H1 (cell line): ENCODE data around the gene C2CD4A. TPM values are rescaled to one million over a fixed set of nuclear protein-coding genes. Genes with fewer than 3 reads are reported as not detected.

ENCODE experiments used
- CTCF ChIA-PET: fragments of 300-600 bp; sonication (Branson Sonifier 250); formaldehyde crosslinking; loops from one replicate; lab custom pipeline; 2021; ENCODE audit not compliant: partially characterized antibody; lab: Charles Lee
- POLR2A ChIA-PET: fragments of 300-600 bp; sonication (Branson Sonifier 250); formaldehyde crosslinking; loops from one replicate; lab custom pipeline; 2021; ENCODE audit warnings: inconsistent platforms; ENCODE audit not compliant: partially characterized antibody; lab: Charles Lee
- DNase-seq, 2 experiments: peaks; one replicate each; pipeline versions ENCODE4 v3.0.0 to v3.0.0-alpha.2; 2010 to 2022; ENCODE audit warnings: low spot score in 2 of 2, low read depth in 1 of 2, mixed read lengths in 1 of 2
- FAIRE-seq: peaks from 2 replicates; lab custom pipeline; 2011; peaks lifted over from hg19 to GRCh38; lab: Jason Lieb, UNC
- H2AFZ ChIP-seq: 2 replicates; pipeline ENCODE4 v1.8.1; 2012; ENCODE audit warnings: low read length, inconsistent platforms
- H2AK5ac ChIP-seq: 2 replicates; pipeline ENCODE4 v1.6.1; 2013; ENCODE audit warnings: low read depth, low read length
- H2BK120ac ChIP-seq: replicated peaks from 2 replicates; pipeline ENCODE3; 2013; ENCODE audit warnings: low read depth, low read length, inconsistent platforms
- H2BK12ac ChIP-seq: 2 replicates; pipeline ENCODE4 v1.6.1; 2013; ENCODE audit warnings: low read depth, low read length
- H2BK15ac ChIP-seq: 2 replicates; pipeline ENCODE4 v1.6.1; 2013; ENCODE audit warnings: low read length
- H2BK20ac ChIP-seq: 2 replicates; pipeline ENCODE4 v1.6.1; 2013; ENCODE audit warnings: low read length
- H2BK5ac ChIP-seq: 2 replicates; pipeline ENCODE4 v1.6.1; 2013; ENCODE audit warnings: low read depth, low read length
- H3K14ac ChIP-seq: 2 replicates; pipeline ENCODE4 v1.6.1; 2013; ENCODE audit warnings: inconsistent platforms; ENCODE audit not compliant: insufficient read length
- H3K18ac ChIP-seq: 2 replicates; pipeline ENCODE4 v1.6.1; 2013; ENCODE audit warnings: low read length; ENCODE audit errors: extremely low read depth
- H3K23ac ChIP-seq: 2 replicates; pipeline ENCODE4 v1.6.1; 2013; ENCODE audit warnings: inconsistent platforms; ENCODE audit not compliant: insufficient read length
- H3K23me2 ChIP-seq: 2 replicates; pipeline ENCODE4 v1.6.1; 2013; ENCODE audit warnings: low read depth, low read length
- H3K27ac ChIP-seq: 2 replicates; pipeline ENCODE4 v1.6.1; 2011; ENCODE audit warnings: low read depth, low read length, inconsistent platforms
- H3K27me3 ChIP-seq, 4 experiments: replicated peaks in 1 of 4; 1 replicate in 1 of 4; 2 replicates in 3 of 4; pipeline versions ENCODE4 v1.6.1 to v1.8.1; 2011 to 2013; ENCODE audit warnings: low read length in 3 of 4, mild to moderate bottlenecking in 3 of 4, inconsistent platforms in 2 of 4, mixed read lengths in 2 of 4, moderate library complexity in 1 of 4; ENCODE audit not compliant: control insufficient read depth in 3 of 4, insufficient read depth in 3 of 4; ENCODE audit errors: extremely low read depth in 1 of 4
- H3K36me3 ChIP-seq, 4 experiments: 2 replicates each; pipeline versions ENCODE4 v1.6.1 to v1.8.1; 2011 to 2013; ENCODE audit warnings: mild to moderate bottlenecking in 4 of 4, low read length in 3 of 4, moderate library complexity in 2 of 4, control low read depth in 1 of 4, inconsistent platforms in 1 of 4; ENCODE audit not compliant: insufficient read depth in 4 of 4, control insufficient read depth in 2 of 4
- H3K4ac ChIP-seq: replicated peaks from 2 replicates; pipeline ENCODE3; 2013; ENCODE audit warnings: low read length, low read depth, mixed read lengths, inconsistent platforms; ENCODE audit not compliant: insufficient read length
- H3K4me1 ChIP-seq, 4 experiments: replicated peaks in 1 of 4; 1 replicate in 1 of 4; 2 replicates in 3 of 4; pipeline versions ENCODE4 v1.6.1 to v1.8.1; 2011 to 2013; ENCODE audit warnings: low read length in 3 of 4, inconsistent platforms in 2 of 4, mixed read lengths in 1 of 4; ENCODE audit not compliant: insufficient read depth in 4 of 4, control insufficient read depth in 3 of 4
- H3K4me2 ChIP-seq, 2 experiments: 2 replicates each; pipeline versions ENCODE4 v1.6.1 to v1.8.1; 2011 to 2013; ENCODE audit warnings: low read depth in 2 of 2, low read length in 2 of 2, control low read depth in 1 of 2, inconsistent platforms in 1 of 2, mild to moderate bottlenecking in 1 of 2; ENCODE audit not compliant: insufficient read depth in 1 of 2
- H3K4me3 ChIP-seq, 4 experiments: fragments of 200-600, 300-600 bp in 1 of 4; sonication (generic), shearing (Covaris generic), sonication (Bioruptor Twin) in 1 of 4; 2 replicates each; pipeline versions ENCODE4 v1.5.1 to v1.8.1; 2011 to 2016; ENCODE audit warnings: low read length in 4 of 4, low read depth in 3 of 4, control low read depth in 2 of 4, inconsistent platforms in 2 of 4, mild to moderate bottlenecking in 2 of 4, mixed read lengths in 1 of 4, moderate library complexity in 1 of 4; ENCODE audit not compliant: insufficient read depth in 2 of 4; ENCODE audit errors: extremely low read depth in 1 of 4
- H3K56ac ChIP-seq: replicated peaks from 2 replicates; pipeline ENCODE3; 2013; ENCODE audit warnings: low read depth, mild to moderate bottlenecking, mixed read lengths, low read length, inconsistent platforms; ENCODE audit not compliant: insufficient read length
- H3K79me1 ChIP-seq: 2 replicates; pipeline ENCODE4 v1.6.1; 2013; ENCODE audit warnings: low read depth, low read length, control low read depth
- H3K79me2 ChIP-seq, 2 experiments: 2 replicates each; pipeline versions ENCODE4 v1.6.1 to v1.8.1; 2012 to 2013; ENCODE audit warnings: low read length in 2 of 2, mild to moderate bottlenecking in 2 of 2, inconsistent platforms in 1 of 2; ENCODE audit not compliant: insufficient read depth in 2 of 2, control insufficient read depth in 1 of 2
- H3K9ac ChIP-seq, 4 experiments: replicated peaks in 1 of 4; 1 replicate in 1 of 4; 2 replicates in 3 of 4; pipeline versions ENCODE4 v1.6.1 to v1.8.1; 2011 to 2013; ENCODE audit warnings: low read depth in 3 of 4, low read length in 3 of 4, control low read depth in 2 of 4, mild to moderate bottlenecking in 2 of 4, moderate library complexity in 2 of 4, inconsistent platforms in 1 of 4; ENCODE audit errors: extremely low read depth in 1 of 4
- H3K9me3 ChIP-seq, 2 experiments: 2 replicates each; pipeline versions ENCODE4 v1.6.1 to v1.8.1; 2012 to 2013; ENCODE audit warnings: mild to moderate bottlenecking in 2 of 2, moderate library complexity in 2 of 2, control low read depth in 1 of 2, inconsistent platforms in 1 of 2, low read depth in 1 of 2, low read length in 1 of 2, mixed read lengths in 1 of 2; ENCODE audit not compliant: insufficient read depth in 2 of 2
- H4K20me1 ChIP-seq, 2 experiments: replicated peaks in 1 of 2; 2 replicates each; pipeline versions ENCODE3 to v1.8.1; 2011 to 2013; ENCODE audit warnings: inconsistent platforms in 2 of 2, low read length in 2 of 2, mild to moderate bottlenecking in 1 of 2; ENCODE audit not compliant: insufficient read depth in 2 of 2, control insufficient read depth in 1 of 2
- H4K5ac ChIP-seq: 2 replicates; pipeline ENCODE4 v1.6.1; 2013; ENCODE audit warnings: low read length, low read depth, mixed read lengths, inconsistent platforms; ENCODE audit not compliant: insufficient read length
- H4K8ac ChIP-seq: 2 replicates; pipeline ENCODE4 v1.8.0; 2013; ENCODE audit warnings: mild to moderate bottlenecking, moderate library complexity, low read length, inconsistent platforms; ENCODE audit not compliant: insufficient read depth; ENCODE audit errors: extremely low read depth
- H4K91ac ChIP-seq: replicated peaks from 2 replicates; pipeline ENCODE3; 2013; ENCODE audit warnings: low read length, mixed read lengths, inconsistent platforms; ENCODE audit not compliant: insufficient read length
- BCL11A ChIP-seq, 2 experiments: IDR thresholded peaks; one replicate each; pipeline ENCODE4 v1.6.1; 2011; ENCODE audit warnings: low read depth in 2 of 2, low read length in 2 of 2, mild to moderate bottlenecking in 2 of 2
- CBX8 ChIP-seq: fragments of 300-800, 300-1000 bp; sonication (generic); IDR thresholded peaks from 2 replicates; pipeline ENCODE4 v1.7.1; 2016; ENCODE audit warnings: low read depth, low read length, borderline replicate concordance
- HDAC2 ChIP-seq, 2 experiments: fragments of 300-600 bp in 1 of 2; sonication (generic) in 1 of 2; IDR thresholded peaks; 2 replicates each; pipeline ENCODE4 v1.6.1; 2011 to 2012; ENCODE audit warnings: low read depth in 2 of 2, low read length in 2 of 2, mild to moderate bottlenecking in 2 of 2, moderate library complexity in 2 of 2, borderline replicate concordance in 1 of 2, inconsistent platforms in 1 of 2
- KDM5A ChIP-seq: fragments of 200-600 bp; IDR thresholded peaks from 2 replicates; pipeline ENCODE4 v1.7.1; 2012; ENCODE audit warnings: mild to moderate bottlenecking, low read length, inconsistent platforms, mixed read lengths
- PHF8 ChIP-seq: fragments of 200-600 bp; sonication (generic); conservative IDR thresholded peaks from 2 replicates; pipeline ENCODE4 v1.7.1; 2012; ENCODE audit warnings: low read depth, mild to moderate bottlenecking, inconsistent platforms, low read length, moderate library complexity
- POU5F1 ChIP-seq: IDR thresholded peaks from 2 replicates; pipeline ENCODE4 v1.6.1; 2011; ENCODE audit warnings: low read depth, mild to moderate bottlenecking, low read length, moderate library complexity
- TBP ChIP-seq: IDR thresholded peaks from 2 replicates; pipeline ENCODE4 v1.6.1; 2011; ENCODE audit warnings: low read depth, low read length, improper control_type of control experiment
- WGBS, 2 experiments: shearing (Covaris generic) in 1 of 2; methylation state at CpG; one replicate each; pipeline versions ENCODE4 v1.1.6 to v1.1.7; 2013 to 2015; ENCODE audit warnings: low lambda C conversion rate in 2 of 2, mixed read lengths in 2 of 2, inconsistent platforms in 1 of 2, low coverage in 1 of 2, missing lambda C conversion rate in 1 of 2; ENCODE audit not compliant: insufficient replicate concordance in 2 of 2, insufficient coverage in 1 of 2, insufficient read length in 1 of 2; ENCODE audit errors: extremely low coverage in 1 of 2, missing lambda C conversion rate in 1 of 2; 5-methylcytosine and 5-hydroxymethylcytosine counted together
- polyA plus RNA-seq, 7 experiments: library from polyadenylated mRNA; depleted of rRNA in 3 of 7; stranded (reverse) in 5 of 7; unstranded in 2 of 7; fragments of >200 nt in 5 of 7; fragments of 200-250 nt in 2 of 7; gene quantifications; 1 replicate in 5 of 7; 2 replicates in 1 of 7; 4 replicates in 1 of 7; pipeline versions ENCODE4 v1.2.1 to v1.2.3, GENCODE V29; 2011 to 2013; ENCODE audit warnings: missing spikeins in 2 of 7, mixed read lengths in 2 of 7
- total RNA-seq: library from RNA; stranded (reverse); fragmentation: NEBNext Ultra II Directional; extraction: Animal tissue kit (Norgen Biotek cat#: 25700); gene quantifications from 2 replicates; pipeline ENCODE4 v1.2.1, GENCODE V29; 2021
- TF ChIP-seq, protein P1 (sequence below), 3 experiments: IDR thresholded peaks; 1 replicate in 2 of 3; 2 replicates in 1 of 3; pipeline versions ENCODE4 v1.5.1 to v1.6.1; 2011; ENCODE audit warnings: low read length in 3 of 3, mild to moderate bottlenecking in 3 of 3, inconsistent platforms in 2 of 3, low read depth in 1 of 3, moderate library complexity in 1 of 3; ENCODE audit not compliant: insufficient read depth in 1 of 3; ENCODE audit errors: control extremely low read depth in 1 of 3
- TF ChIP-seq, protein P2 (sequence below): IDR thresholded peaks from 2 replicates; pipeline ENCODE4 v1.6.1; 2012; ENCODE audit warnings: low read length, inconsistent platforms

The C2CD4A gene
- total and polyA plus RNA-seq, 2 of the 8 experiments (the other 6 are each of a cell fraction or from before 2014, with no cell fraction given): not detected

DNA sequence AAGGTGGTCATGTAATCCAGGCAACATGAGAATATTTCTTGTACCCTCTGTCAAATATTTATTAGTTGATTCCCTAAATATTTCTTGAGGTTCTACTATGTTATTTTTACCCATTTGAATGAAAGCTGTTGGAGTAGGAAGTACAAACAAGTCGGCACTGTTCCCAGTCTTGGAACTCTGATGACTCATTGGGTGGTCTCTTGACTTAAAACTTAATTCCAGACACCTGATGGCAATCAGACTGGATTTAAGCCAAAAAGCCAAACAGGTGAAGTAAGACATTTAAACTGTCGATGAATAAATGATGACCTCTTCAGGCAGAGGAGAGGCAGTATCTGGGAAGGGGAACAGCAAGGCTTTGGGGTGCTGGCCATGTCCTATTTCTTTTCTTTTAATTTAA, 22.8 kb downstream of the C2CD4A start:
- no peak overlapping the region for H2BK15ac ChIP-seq
- no peak overlapping the region for H3K4ac ChIP-seq
- H3K14ac ChIP-seq: no peak overlapping the region
- no peak overlapping the region for H3K56ac ChIP-seq
- H2BK120ac ChIP-seq: no peak overlapping the region
- WGBS, 2 experiments: 94% methylated on average over 2 of the region's 2 CpGs; no CpG with 5 or more reads in 1 of the 2 experiments
- CTCF ChIA-PET: interaction anchor here (1.0 kb wide), 1 partner anchor 23 kb away, joined by 3 read pairs; no protein-coding TSS in a partner anchor
- H2BK12ac ChIP-seq: no peak overlapping the region
- H3K4me3 ChIP-seq: no peak overlapping the region
- H3K9ac ChIP-seq: no peak overlapping the region
- no peak overlapping the region for H3K4me2 ChIP-seq
- H3K79me1 ChIP-seq: no peaks in the 10 kb centered on the region
- no peak overlapping the region for H4K91ac ChIP-seq
- H4K20me1 ChIP-seq: no peaks in the 10 kb centered on the region
- no peaks in the 10 kb centered on the region; a peak in 1 of 4 replicates for H3K9me3 ChIP-seq
- H3K18ac ChIP-seq: no peak overlapping the region
- H2BK5ac ChIP-seq: no peak overlapping the region
- H3K27ac ChIP-seq: no peak overlapping the region
- no peak overlapping the region for H2BK20ac ChIP-seq
- POLR2A ChIA-PET: no interaction called here
- DNase-seq (no peak), FAIRE-seq (no peak)
- no peaks in the 10 kb centered on the region for H3K27me3 ChIP-seq
- H3K4me1 ChIP-seq: no peaks in the 10 kb centered on the region
- H2AFZ ChIP-seq: no peak overlapping the region
- H4K8ac ChIP-seq: no peak overlapping the region
- no peak overlapping the region for H3K23ac ChIP-seq
- no peaks in the 10 kb centered on the region for H3K23me2 ChIP-seq
- H4K5ac ChIP-seq: no peak overlapping the region
- no peaks in the 10 kb centered on the region for H3K79me2 ChIP-seq
- no peaks in the 10 kb centered on the region for H3K36me3 ChIP-seq
- H2AK5ac ChIP-seq: no peak overlapping the region
- TF ChIP-seq, protein P1, sequence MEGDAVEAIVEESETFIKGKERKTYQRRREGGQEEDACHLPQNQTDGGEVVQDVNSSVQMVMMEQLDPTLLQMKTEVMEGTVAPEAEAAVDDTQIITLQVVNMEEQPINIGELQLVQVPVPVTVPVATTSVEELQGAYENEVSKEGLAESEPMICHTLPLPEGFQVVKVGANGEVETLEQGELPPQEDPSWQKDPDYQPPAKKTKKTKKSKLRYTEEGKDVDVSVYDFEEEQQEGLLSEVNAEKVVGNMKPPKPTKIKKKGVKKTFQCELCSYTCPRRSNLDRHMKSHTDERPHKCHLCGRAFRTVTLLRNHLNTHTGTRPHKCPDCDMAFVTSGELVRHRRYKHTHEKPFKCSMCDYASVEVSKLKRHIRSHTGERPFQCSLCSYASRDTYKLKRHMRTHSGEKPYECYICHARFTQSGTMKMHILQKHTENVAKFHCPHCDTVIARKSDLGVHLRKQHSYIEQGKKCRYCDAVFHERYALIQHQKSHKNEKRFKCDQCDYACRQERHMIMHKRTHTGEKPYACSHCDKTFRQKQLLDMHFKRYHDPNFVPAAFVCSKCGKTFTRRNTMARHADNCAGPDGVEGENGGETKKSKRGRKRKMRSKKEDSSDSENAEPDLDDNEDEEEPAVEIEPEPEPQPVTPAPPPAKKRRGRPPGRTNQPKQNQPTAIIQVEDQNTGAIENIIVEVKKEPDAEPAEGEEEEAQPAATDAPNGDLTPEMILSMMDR (IDR thresholded peaks at IDR 0.05; ENCODE audit: control extremely low read depth in 1 of 3, insufficient read depth in 1 of 3, low read depth in 1 of 3, low read length in 3 of 3): no peak
- TF ChIP-seq PHF8 (no peak), KDM5A (no peak), CBX8 (no peak), HDAC2 (IDR thresholded peaks at IDR 0.05; ENCODE audit: borderline replicate concordance in 1 of 2, low read depth in 2 of 2, low read length in 2 of 2) (no peak), POU5F1 (no peak), BCL11A (IDR thresholded peaks at IDR 0.05; ENCODE audit: low read depth in 2 of 2, low read length in 2 of 2) (no peak), TBP (no peak)
- TF ChIP-seq, protein P2, sequence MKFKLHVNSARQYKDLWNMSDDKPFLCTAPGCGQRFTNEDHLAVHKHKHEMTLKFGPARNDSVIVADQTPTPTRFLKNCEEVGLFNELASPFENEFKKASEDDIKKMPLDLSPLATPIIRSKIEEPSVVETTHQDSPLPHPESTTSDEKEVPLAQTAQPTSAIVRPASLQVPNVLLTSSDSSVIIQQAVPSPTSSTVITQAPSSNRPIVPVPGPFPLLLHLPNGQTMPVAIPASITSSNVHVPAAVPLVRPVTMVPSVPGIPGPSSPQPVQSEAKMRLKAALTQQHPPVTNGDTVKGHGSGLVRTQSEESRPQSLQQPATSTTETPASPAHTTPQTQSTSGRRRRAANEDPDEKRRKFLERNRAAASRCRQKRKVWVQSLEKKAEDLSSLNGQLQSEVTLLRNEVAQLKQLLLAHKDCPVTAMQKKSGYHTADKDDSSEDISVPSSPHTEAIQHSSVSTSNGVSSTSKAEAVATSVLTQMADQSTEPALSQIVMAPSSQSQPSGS: no peak
